HG03175 (cell line): ENCODE results near the gene FARP1.

Experiments used
- ATAC-seq: cut with Tn5 transposase; IDR thresholded peaks from one replicate; pipeline ENCODE4 v1.9.1; 2021; ENCODE audit warnings: mild to moderate bottlenecking, moderate library complexity; ENCODE audit not compliant: unreplicated experiment

The FARP1 gene

GRCh38 chr13:98278068-98278724 lies 135.3 kb downstream of the FARP1 start:
- ATAC-seq, result no peak

GRCh38 chr13:98279473-98280175 lies 136.7 kb downstream of the FARP1 start:
- peak; percentile 78 for ATAC-seq

- peak; percentile 20 for ATAC-seq
Measured at GRCh38 chr13:98280176-98280510, 137.2 kb downstream of the FARP1 start.

- no peak for ATAC-seq
Measured at GRCh38 chr13:98284679-98285078, 141.8 kb downstream of the FARP1 start.

GRCh38 chr13:98285317-98285716 lies 142.4 kb downstream of the FARP1 start:
- no peak for ATAC-seq

- ATAC-seq, result no peak
Measured at GRCh38 chr13:98285852-98286594, 143.1 kb downstream of the FARP1 start.

GRCh38 chr13:98286799-98287198 lies 143.9 kb downstream of the FARP1 start:
- no peak for ATAC-seq

GRCh38 chr13:98288211-98288610 lies 145.3 kb downstream of the FARP1 start:
- no peak for ATAC-seq

GRCh38 chr13:98289339-98289945 lies 146.5 kb downstream of the FARP1 start:
- no peak for ATAC-seq

- ATAC-seq, result no peak
Measured at GRCh38 chr13:98290261-98290660, 147.4 kb downstream of the FARP1 start.

- ATAC-seq, result no peak
Measured at GRCh38 chr13:98291658-98292057, 148.8 kb downstream of the FARP1 start.

- ATAC-seq, result no peak
Measured at GRCh38 chr13:98293103-98293502, 150.2 kb downstream of the FARP1 start.

- ATAC-seq, result no peak
Measured at GRCh38 chr13:98293570-98294142, 150.8 kb downstream of the FARP1 start.

- no peak for ATAC-seq
Measured at GRCh38 chr13:98295371-98295770, 152.5 kb downstream of the FARP1 start.

GRCh38 chr13:98297051-98297450 lies 154.2 kb downstream of the FARP1 start:
- ATAC-seq, result no peak

- no peak for ATAC-seq
Measured at GRCh38 chr13:98297745-98298144, 154.9 kb downstream of the FARP1 start.

- ATAC-seq, result no peak
Measured at GRCh38 chr13:98298599-98298998, 155.7 kb downstream of the FARP1 start.

- no peak for ATAC-seq
Measured at GRCh38 chr13:98299235-98299965, 156.5 kb downstream of the FARP1 start.

GRCh38 chr13:98299966-98300350 lies 157.1 kb downstream of the FARP1 start:
- ATAC-seq, result no peak

- no peak for ATAC-seq
Measured at GRCh38 chr13:98300956-98301641, 158.2 kb downstream of the FARP1 start.
